AG20443 (cell line): Measurements from ENCODE around the gene WNT7B.
A peak's percentile ranks its signal among the peaks of the same experiment; 100 is the strongest.

ENCODE experiments used
- DNase-seq: peaks from one replicate; pipeline ENCODE4 v3.0.0; 2012; ENCODE audit warnings: low spot score, mixed read lengths

WNT7B gene

GRCh38 chr22:45927059-45927458 lies 49.9 kb downstream of the WNT7B start:
- DNase-seq, result no peak

- DNase-seq, result no peak
These were observed 50.5 kb downstream of the WNT7B start for GRCh38 chr22:45926433-45926832.

- no peak for DNase-seq
These were observed 51.1 kb downstream of the WNT7B start for GRCh38 chr22:45925811-45926351.

DNA sequence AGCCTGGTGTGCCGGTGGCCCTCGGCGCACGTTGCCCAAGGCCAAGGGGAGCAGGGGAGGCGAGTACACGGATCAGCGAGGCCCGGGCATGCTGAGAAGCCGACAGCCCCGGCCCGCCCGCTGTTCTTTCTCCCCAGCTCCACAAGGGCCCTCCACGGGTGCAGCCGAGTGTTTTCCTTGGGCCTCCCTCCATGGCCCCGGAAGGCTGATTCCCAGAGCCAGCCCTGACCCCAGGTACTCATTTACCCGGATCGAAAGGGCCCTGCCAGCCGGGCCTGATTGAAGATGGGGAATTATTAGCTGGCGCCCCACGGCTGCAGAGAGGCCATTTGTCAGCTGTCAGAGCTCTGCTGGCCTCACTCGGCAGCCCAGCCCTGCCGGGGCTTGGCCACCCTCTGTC lies 53.1 kb downstream of the WNT7B start:
- DNase-seq, result no peak

GRCh38 chr22:45923212-45923611 lies 53.8 kb downstream of the WNT7B start:
- DNase-seq, result no peak

GRCh38 chr22:45922661-45923060 lies 54.3 kb downstream of the WNT7B start:
- DNase-seq, result no peak

GRCh38 chr22:45922256-45922655 lies 54.7 kb downstream of the WNT7B start:
- DNase-seq, result no peak

DNA sequence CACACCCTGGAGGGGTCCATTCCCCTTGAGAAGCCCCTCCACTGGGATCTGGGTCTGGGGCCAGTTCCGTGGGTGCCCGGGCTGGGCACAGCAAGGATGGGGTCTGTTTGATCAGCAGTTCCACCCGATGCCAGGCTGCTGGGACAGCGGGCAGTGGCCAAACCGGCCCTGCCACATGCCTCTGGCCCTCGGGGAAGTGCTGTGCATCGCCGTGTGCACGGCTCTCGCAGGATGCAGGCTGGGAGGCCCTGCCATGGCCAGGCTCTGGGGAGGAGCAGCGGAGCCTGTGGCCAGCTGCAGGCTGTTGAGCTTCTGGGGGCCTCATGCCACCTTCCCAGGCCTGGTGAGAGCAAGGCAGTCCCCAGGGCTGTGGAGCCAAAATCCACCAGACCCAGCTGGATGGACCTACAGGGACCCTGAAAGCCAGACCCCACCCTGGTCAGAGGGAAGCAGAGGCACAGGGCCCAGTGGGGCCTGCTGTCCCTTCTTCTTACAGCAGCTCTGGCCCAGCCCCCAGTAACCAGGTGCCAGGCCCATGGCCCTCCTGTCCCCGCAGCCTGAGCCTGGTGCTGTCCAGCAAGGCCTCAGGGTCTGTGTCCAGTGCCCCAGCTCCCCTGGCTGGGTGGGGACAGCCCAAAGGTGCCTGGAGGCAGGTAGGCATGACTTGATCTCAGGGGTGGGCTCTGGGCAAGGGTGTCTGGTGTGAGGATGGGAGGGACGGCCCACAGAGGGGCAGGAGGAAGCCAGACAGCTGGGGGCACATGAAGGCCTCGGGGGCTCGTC lies 57.3 kb downstream of the WNT7B start:
- DNase-seq, result no peak

- no peak for DNase-seq
These were observed 58.2 kb downstream of the WNT7B start for GRCh38 chr22:45918459-45919370.

GRCh38 chr22:45917700-45918458 lies 59.1 kb downstream of the WNT7B start:
- no peak for DNase-seq

DNA sequence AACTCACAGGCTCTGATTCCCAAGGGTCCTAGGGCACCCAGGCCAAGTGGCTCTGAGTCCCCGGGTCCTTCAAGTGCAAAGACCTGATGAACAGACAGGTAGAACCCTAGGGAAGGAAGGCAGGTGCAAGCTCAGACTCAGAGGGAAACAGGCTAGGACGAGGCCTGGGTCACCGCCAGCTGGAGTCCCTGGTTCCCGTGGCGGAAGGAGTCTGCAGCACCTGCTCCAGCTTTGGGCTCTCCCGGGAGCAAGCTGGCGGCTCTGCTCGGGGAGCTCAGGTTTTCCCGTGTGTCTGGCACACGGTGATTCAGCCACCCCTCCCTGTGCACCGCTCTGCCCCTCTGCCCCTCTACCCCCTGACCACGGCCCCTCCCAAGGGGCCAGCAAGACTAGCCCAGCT lies 59.8 kb downstream of the WNT7B start:
- no peak for DNase-seq

DNA sequence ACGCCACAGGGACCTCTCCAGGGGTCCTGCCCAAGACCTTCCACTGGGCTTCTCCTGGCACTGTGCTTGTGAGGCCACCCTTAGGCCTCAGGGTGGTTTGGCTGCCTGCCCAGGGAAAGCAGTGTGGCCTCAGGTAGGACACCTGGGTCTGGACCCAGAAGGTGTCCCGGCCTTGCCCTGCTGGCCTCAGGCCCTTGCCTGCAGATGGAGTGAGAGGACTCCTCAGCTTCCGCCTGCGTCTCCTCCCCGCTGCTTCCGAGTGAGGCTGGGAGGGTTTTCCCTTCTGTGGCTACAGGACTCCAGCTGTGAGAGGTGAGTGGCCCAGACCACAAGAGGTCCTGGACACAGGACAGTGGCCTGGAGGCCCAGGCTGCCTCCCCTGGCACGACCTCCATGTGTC lies 60.4 kb downstream of the WNT7B start:
- DNase-seq, result no peak

DNA sequence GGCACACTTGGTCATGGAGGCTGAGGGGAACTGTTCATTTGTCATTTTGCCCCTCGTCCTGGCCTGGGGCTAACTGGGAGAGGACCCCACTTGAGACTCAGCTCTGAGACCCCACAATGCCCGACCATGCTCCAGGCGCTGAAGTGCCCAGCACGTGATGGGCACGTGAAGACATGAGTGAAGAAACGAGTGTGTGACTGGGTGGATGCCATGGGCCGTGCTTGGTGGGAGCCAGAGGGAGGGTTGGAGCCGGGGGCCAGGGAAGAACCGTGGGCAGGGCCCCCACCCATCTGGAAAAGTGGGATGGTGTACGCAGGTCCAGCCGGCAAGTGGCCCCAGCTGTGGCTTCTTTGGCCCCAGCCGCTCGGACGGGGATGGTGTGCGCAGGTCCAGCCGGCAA lies 61.1 kb downstream of the WNT7B start:
- DNase-seq, result no peak

DNA sequence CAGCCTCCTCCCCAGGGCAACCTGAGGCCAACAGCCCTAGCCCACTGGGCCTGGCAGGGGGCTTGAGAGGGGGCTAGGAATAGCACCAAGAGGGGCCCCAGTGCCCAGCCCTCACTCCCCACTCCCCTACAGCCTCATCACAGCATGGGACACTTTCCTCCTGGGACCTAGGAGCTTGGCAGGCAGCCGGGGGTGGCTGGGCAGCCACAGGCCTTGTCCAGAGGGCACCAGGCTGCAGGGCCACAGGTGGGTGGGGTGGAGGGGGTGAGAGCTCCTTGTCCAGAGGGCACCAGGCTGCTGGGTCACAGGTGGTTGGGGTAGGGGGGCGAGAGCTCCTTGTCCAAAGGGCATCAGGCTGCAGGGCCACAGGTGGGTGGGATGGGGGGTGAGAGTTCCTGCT lies 61.8 kb downstream of the WNT7B start:
- no peak for DNase-seq

GRCh38 chr22:45914309-45914708 lies 62.7 kb downstream of the WNT7B start:
- DNase-seq, result no peak

GRCh38 chr22:45912910-45913309 lies 64.1 kb downstream of the WNT7B start:
- no peak for DNase-seq

DNA sequence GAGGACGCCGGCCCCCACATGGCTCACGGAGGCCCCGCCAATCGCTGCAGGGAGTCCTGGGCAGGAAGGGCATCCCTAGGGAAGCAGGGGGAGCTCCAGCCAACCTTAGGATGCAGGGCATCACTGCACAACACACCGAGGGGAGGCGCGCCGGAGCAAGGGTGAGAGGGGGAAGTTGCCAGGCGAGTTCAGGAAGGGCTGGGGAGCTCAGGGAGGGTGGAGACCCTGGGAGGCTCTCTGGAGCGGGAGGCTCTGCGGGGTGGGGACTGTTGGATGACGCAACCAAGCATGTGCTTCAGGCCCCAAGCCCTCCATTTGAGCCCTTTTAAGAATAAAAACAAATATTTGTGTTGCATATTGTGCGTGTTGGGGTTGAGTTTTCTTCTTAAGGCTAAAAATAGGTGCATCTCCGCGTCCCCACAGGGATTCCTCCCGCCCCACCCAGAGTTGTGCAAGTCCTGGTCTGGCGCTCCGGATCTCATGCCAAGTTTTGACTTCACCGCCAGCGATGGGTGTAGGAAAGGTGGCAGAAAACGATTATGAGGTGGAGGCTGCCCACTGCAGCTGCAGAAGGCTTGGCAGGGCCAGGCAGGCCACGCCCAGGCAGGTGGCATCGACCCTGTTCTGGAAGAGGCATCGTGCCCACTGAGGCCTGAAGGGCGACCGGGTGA lies 65.2 kb downstream of the WNT7B start:
- peak; percentile 75 for DNase-seq

DNA sequence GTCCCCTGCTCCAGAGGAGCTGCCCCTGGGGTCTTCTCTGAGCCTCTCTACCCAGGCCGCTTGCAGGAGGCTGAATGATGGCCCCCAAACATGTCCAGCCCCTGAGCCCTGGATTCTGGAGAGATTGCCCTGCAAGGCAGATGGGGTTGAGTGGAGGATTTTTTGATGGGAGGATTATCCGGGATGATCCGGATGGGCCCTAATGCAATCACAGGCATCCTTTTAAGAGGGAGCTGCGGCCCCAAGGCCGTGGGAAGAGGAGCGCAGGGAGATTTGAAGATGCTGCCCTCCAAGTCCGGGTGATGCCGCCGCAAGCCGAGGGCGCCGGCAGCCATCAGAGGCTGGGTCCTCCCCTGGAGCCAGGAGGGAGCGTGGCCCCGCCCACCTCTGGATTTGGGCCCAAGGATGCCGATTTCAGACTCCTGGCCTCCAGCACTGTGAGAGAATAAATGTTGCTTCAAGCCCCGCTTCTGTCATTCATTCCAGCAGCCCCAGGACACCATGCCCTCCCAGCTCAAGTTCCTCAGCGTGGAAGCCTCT lies 66.0 kb downstream of the WNT7B start:
- no peak for DNase-seq

DNA sequence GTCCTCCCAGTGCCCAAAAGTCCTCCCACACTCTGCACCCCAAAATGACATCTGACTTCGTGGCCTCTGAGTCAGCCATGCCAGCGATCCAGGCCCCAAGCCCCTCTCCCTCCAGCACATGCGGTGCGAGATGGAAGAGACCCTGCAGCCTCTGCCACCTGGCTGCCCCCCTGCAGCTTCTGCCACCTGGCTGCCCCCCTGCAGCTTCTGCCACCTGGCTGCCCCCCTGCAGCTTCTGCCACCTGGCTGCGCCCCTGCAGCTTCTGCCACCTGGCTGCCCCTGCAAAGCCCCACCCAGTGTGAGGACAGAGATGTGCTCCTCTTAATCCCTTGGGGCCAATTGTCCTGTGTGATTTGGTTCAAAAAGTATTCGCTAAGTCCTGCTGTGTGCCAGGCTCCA lies 68.0 kb downstream of the WNT7B start:
- DNase-seq, result no peak

DNA sequence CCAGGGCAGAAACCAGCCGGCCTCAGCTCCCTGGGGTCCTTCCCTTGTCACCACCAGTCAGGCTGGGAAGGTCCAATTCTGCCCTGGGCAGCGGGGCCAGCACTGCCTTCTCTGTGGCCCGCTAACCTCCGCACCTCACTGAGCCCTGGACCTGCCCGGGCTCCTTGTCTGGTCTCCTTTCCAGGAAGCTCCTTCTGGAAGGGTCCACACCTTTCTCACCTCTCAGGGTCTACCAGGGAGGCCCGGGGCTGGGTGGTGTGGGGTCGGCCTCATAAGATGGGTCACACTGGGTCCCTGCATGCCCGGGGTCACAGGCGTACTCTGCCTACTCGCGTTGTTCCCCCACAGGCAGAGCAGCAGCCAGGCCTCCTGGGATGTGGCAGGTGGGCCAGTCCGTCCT lies 69.0 kb downstream of the WNT7B start:
- no peak for DNase-seq

DNA sequence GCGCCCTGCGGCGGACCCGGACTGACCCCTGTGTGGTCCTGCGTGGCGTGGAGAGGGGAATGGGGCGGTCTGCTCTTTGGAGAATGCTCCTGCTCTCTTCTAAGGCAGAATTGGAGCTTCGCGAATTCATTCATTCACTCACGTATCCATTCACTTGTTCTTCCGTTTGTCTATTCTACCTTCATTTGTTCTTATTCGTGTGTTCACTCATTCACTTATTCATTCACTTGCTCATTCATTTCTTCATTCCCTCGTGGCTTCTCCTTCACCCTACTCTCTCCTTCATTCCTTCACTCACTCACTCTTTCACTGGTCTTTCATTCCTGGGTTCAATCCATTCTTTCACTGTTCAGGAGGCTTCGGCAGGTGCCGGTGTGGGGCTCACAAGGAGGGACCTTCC lies 69.6 kb downstream of the WNT7B start:
- no peak for DNase-seq
